ENCODE data around the gene CDC42SE2.

- no peak for TF ChIP-seq CTCF (IDR thresholded peaks at IDR 0.05)
- TF ChIP-seq ARID4B (CRISPR knock-in tag; IDR thresholded peaks at IDR 0.05; ENCODE audit: borderline replicate concordance): no peak
- TF ChIP-seq IRF1 (CRISPR knock-in tag; IDR thresholded peaks at IDR 0.05): no peak
- no peak for TF ChIP-seq USF1 (CRISPR knock-in tag; IDR thresholded peaks at IDR 0.05)
- no peak for TF ChIP-seq HMGA2 (CRISPR knock-in tag; IDR thresholded peaks at IDR 0.05)
- TF ChIP-seq ELF4 (CRISPR knock-in tag; IDR thresholded peaks at IDR 0.05; ENCODE audit: low read depth): no peak
- no peak for TF ChIP-seq NFYB (CRISPR knock-in tag; conservative IDR thresholded peaks at IDR 0.05; ENCODE audit: low read depth)
- no peak for TF ChIP-seq KAT7 (CRISPR knock-in tag; IDR thresholded peaks at IDR 0.05; ENCODE audit: borderline replicate concordance)
- no peak for TF ChIP-seq STAT6 (CRISPR knock-in tag; conservative IDR thresholded peaks at IDR 0.05; ENCODE audit: low read depth)
Observed at GRCh38 chr5:131405674-131406073, 141.8 kb downstream of the CDC42SE2 start.
